ENCODE measurements around the gene TM7SF2. TPM values are rescaled to one million over a fixed set of nuclear protein-coding genes. Genes with fewer than 3 reads are reported as not detected.

TM7SF2 gene
- total and polyA plus RNA-seq, 2 of the 13 experiments (the other 11 are each of a cell fraction or from before 2014, with no cell fraction given) = 56.0 to 66.9 TPM

DNA sequence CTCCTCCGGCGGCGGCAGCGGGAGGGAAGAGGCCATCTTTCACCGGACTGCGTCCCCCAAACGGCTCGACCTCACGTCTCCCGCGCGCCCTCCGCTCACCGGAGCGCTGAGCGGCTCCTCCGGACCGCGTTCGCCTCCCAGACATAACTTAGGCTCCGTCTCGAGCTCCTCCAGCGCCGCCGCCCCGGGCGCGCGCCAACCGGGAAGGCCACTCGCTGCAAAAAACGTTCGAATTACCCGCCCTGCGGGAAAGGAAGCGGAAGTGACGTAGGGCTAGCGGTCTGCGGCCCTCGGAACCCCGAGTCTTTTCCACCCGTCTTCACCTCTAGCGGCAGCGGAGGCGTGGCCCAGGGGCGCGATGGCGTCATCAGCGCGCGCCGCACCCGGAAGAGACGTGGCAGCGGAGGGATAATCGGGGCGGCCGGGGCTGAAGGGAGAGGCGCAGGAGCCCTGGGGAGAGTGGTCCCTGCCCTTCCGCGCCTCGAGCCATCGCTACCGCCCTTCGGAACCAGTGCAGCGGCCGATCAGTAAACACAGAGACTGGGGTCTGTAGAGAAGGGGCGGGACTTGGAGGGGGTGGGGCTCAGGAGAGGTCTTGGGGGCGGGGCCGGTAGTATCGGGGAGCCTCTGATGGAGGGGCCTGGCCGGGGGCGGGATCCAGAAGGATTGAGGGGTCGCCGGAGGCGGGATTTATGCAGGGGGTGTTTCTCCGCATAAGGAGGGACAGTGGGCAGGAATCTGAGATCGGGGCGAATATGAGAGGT is 27.7 kb upstream of the TM7SF2 start, which contains the start of the genes CDCA5 and ZFPL1 (continued):
- TF ChIP-seq ZNF276 (CRISPR knock-in tag; IDR thresholded peaks at IDR 0.05; ENCODE audit: low read depth) (peak; percentile 77; the same call in 1 of the 2 replicates), ZNF367 (CRISPR knock-in tag; IDR thresholded peaks at IDR 0.05; ENCODE audit: borderline replicate concordance) (no peak), ZNF232 (CRISPR knock-in tag; IDR thresholded peaks at IDR 0.05; ENCODE audit: borderline replicate concordance) (no peak), HOXA9 (CRISPR knock-in tag; IDR thresholded peaks at IDR 0.05; ENCODE audit: borderline replicate concordance) (peak; percentile 91), ZNF512 (CRISPR knock-in tag; IDR thresholded peaks at IDR 0.05) (no peak), ZNF841 (CRISPR knock-in tag; IDR thresholded peaks at IDR 0.05; ENCODE audit: borderline replicate concordance) (peak; percentile 52; the same call in 1 of the 2 replicates), ZNF230 (CRISPR knock-in tag; IDR thresholded peaks at IDR 0.05) (peak; percentile 88), ETV5 (CRISPR knock-in tag; IDR thresholded peaks at IDR 0.05; ENCODE audit: borderline replicate concordance) (peak; percentile 88; the same call in 1 of the 2 replicates), NFATC3 (CRISPR knock-in tag; IDR thresholded peaks at IDR 0.05) (no peak), ZFP62 (CRISPR knock-in tag; IDR thresholded peaks at IDR 0.05) (no peak), THRA (CRISPR knock-in tag; IDR thresholded peaks at IDR 0.05; ENCODE audit: borderline replicate concordance) (peak; percentile 60), CHCHD3 (CRISPR knock-in tag; IDR thresholded peaks at IDR 0.05) (peak; percentile 77; the same call in 1 of the 2 replicates), ZBTB8A (CRISPR knock-in tag; IDR thresholded peaks at IDR 0.05; ENCODE audit: borderline replicate concordance, low read depth) (no peak), ZNF441 (CRISPR knock-in tag; IDR thresholded peaks at IDR 0.05; ENCODE audit: borderline replicate concordance) (no peak), HMG20B (CRISPR knock-in tag; conservative IDR thresholded peaks at IDR 0.05) (no peak), ZNF652 (CRISPR knock-in tag; IDR thresholded peaks at IDR 0.05; ENCODE audit: borderline replicate concordance, low read depth) (no peak), ZNF263 (CRISPR knock-in tag; IDR thresholded peaks at IDR 0.05) (no peak), NFYC (CRISPR knock-in tag; IDR thresholded peaks at IDR 0.05) (peak; percentile 68), ZNF343 (CRISPR knock-in tag; IDR thresholded peaks at IDR 0.05) (peak; percentile 42; the same call in 1 of the 2 replicates), ZNF136 (CRISPR knock-in tag; IDR thresholded peaks at IDR 0.05; ENCODE audit: low read depth) (no peak)
- TF ChIP-seq, protein P1, sequence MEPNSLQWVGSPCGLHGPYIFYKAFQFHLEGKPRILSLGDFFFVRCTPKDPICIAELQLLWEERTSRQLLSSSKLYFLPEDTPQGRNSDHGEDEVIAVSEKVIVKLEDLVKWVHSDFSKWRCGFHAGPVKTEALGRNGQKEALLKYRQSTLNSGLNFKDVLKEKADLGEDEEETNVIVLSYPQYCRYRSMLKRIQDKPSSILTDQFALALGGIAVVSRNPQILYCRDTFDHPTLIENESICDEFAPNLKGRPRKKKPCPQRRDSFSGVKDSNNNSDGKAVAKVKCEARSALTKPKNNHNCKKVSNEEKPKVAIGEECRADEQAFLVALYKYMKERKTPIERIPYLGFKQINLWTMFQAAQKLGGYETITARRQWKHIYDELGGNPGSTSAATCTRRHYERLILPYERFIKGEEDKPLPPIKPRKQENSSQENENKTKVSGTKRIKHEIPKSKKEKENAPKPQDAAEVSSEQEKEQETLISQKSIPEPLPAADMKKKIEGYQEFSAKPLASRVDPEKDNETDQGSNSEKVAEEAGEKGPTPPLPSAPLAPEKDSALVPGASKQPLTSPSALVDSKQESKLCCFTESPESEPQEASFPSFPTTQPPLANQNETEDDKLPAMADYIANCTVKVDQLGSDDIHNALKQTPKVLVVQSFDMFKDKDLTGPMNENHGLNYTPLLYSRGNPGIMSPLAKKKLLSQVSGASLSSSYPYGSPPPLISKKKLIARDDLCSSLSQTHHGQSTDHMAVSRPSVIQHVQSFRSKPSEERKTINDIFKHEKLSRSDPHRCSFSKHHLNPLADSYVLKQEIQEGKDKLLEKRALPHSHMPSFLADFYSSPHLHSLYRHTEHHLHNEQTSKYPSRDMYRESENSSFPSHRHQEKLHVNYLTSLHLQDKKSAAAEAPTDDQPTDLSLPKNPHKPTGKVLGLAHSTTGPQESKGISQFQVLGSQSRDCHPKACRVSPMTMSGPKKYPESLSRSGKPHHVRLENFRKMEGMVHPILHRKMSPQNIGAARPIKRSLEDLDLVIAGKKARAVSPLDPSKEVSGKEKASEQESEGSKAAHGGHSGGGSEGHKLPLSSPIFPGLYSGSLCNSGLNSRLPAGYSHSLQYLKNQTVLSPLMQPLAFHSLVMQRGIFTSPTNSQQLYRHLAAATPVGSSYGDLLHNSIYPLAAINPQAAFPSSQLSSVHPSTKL (CRISPR knock-in tag; IDR thresholded peaks at IDR 0.05) = peak; percentile 32; the same call in 1 of the 2 replicates

Data from HepG2 (cell line).